K562 (cell line): ENCODE results near the gene AHNAK. TPM values are rescaled to one million over a fixed set of nuclear protein-coding genes. Genes with fewer than 3 reads are reported as not detected.

Experiments used
- ATAC-seq: fragments of 200-7000 bp; cut with Tn5 transposase; 3 replicates; pipeline ENCODE4 v1.9.1; 2020; ENCODE audit warnings: moderate library complexity
- BruUV-seq: library from RNA; stranded (reverse); fragments of 400-500 nt; replicated peaks from 2 replicates; lab custom pipeline; 2021; lab: Mats Ljungman, UMichigan
- CTCF ChIA-PET: fragments of 300-600 bp; formaldehyde crosslinking; extraction: SDS; loops from one replicate; lab custom pipeline; 2021; ENCODE audit warnings: low intra/inter-chr PET ratio; lab: Yijun Ruan, JAX
- POLR2A ChIA-PET: fragments of 300-600, 350-650 bp; sonication (Branson Sonifier 250); formaldehyde crosslinking; extraction: SDS; loops from one replicate; lab custom pipeline; 2021; ENCODE audit warnings: antibody characterized with exemption, inconsistent platforms; lab: Yijun Ruan, JAX
- DNase-seq, 4 experiments: peaks; one replicate each; pipeline versions ENCODE4 v3.0.0 to v3.0.0-alpha.2; 2011 to 2018; ENCODE audit warnings: low spot score in 3 of 4, mixed read lengths in 3 of 4; ENCODE audit errors: extremely low read depth in 1 of 4
- FAIRE-seq: peaks from 2 replicates; lab custom pipeline; 2011; peaks lifted over from hg19 to GRCh38; lab: Jason Lieb, UNC
- H2AFZ ChIP-seq: 2 replicates; pipeline ENCODE4 v1.6.0; 2011; ENCODE audit warnings: low read depth, low read length, control low read depth, inconsistent platforms
- H3K27ac ChIP-seq: fragments of 200-600 bp; 3 replicates; pipeline ENCODE4 v1.8.0; 2011; ENCODE audit warnings: low read depth, mild to moderate bottlenecking, control low read depth, inconsistent platforms, low read length, moderate library complexity, mixed read lengths; ENCODE audit errors: extremely low read depth
- H3K27me3 ChIP-seq, 2 experiments: fragments of 300-600 bp in 1 of 2; 2 replicates in 1 of 2; 3 replicates in 1 of 2; pipeline versions ENCODE4 v1.6.0 to v1.8.0; 2011; ENCODE audit warnings: inconsistent platforms in 2 of 2, low read length in 2 of 2, mild to moderate bottlenecking in 1 of 2, mixed read lengths in 1 of 2, moderate library complexity in 1 of 2; ENCODE audit not compliant: control insufficient read depth in 2 of 2, insufficient read depth in 2 of 2
- H3K36me3 ChIP-seq: fragments of 300-600 bp; 3 replicates; pipeline ENCODE4 v1.8.0; 2011; ENCODE audit warnings: mild to moderate bottlenecking, low read length, inconsistent platforms; ENCODE audit not compliant: control insufficient read depth, insufficient read depth
- H3K4me1 ChIP-seq, 2 experiments: fragments of 200-600 bp in 1 of 2; replicated peaks in 1 of 2; 2 replicates in 1 of 2; 3 replicates in 1 of 2; pipeline versions ENCODE4 v1.5.1 to v1.8.0; 2011; ENCODE audit warnings: inconsistent platforms in 2 of 2, low read length in 2 of 2, mild to moderate bottlenecking in 1 of 2, mixed read lengths in 1 of 2, moderate library complexity in 1 of 2; ENCODE audit not compliant: control insufficient read depth in 2 of 2, insufficient read depth in 2 of 2
- H3K4me2 ChIP-seq: 2 replicates; pipeline ENCODE4 v1.6.1; 2011; ENCODE audit warnings: low read length, control low read depth, inconsistent platforms, mixed read lengths; ENCODE audit not compliant: insufficient read depth
- H3K4me3 ChIP-seq: fragments of 200-600 bp; sonication (generic), shearing (Covaris generic); 2 replicates; pipeline ENCODE4 v1.5.1; 2016; ENCODE audit warnings: control low read depth, inconsistent platforms
- H3K79me2 ChIP-seq: fragments of 200-600 bp; 3 replicates; pipeline ENCODE4 v1.8.0; 2011; ENCODE audit warnings: low read length, inconsistent platforms; ENCODE audit not compliant: control insufficient read depth, insufficient read depth
- H3K9ac ChIP-seq, 2 experiments: 2 replicates each; pipeline versions ENCODE4 v1.6.0 to v1.6.1; 2011; ENCODE audit warnings: low read depth in 2 of 2, low read length in 2 of 2, control low read depth in 1 of 2, inconsistent platforms in 1 of 2, mild to moderate bottlenecking in 1 of 2, mixed read lengths in 1 of 2; ENCODE audit not compliant: insufficient read depth in 1 of 2
- H3K9me1 ChIP-seq: one replicate; pipeline ENCODE4 v1.6.0; 2011; ENCODE audit warnings: inconsistent platforms, mild to moderate bottlenecking, low read length, moderate library complexity; ENCODE audit not compliant: control insufficient read depth, insufficient read depth
- H3K9me3 ChIP-seq: replicated peaks from 2 replicates; pipeline ENCODE4 v1.5.1; 2011; ENCODE audit warnings: low read depth, low read length, inconsistent platforms; ENCODE audit not compliant: control insufficient read depth, insufficient read depth
- H4K20me1 ChIP-seq: replicated peaks from 2 replicates; pipeline ENCODE4 v1.6.1; 2011; ENCODE audit warnings: low read length, inconsistent platforms, mixed read lengths; ENCODE audit not compliant: control insufficient read depth, insufficient read depth
- ADNP ChIP-seq: fragments of 200-800 bp; sonication (Bioruptor generic); IDR thresholded peaks from 2 replicates; pipeline ENCODE4 v1.6.1; 2016; ENCODE audit warnings: missing genetic modification characterization, missing compliant biosample characterization
- ARID3B ChIP-seq: fragments of 250-450 bp; sonication (Bioruptor Pico); IDR thresholded peaks from 2 replicates; pipeline ENCODE4 v1.4.0; 2020; ENCODE audit warnings: borderline replicate concordance
- BCOR ChIP-seq: fragments of 450-650 bp; IDR thresholded peaks from 2 replicates; pipeline ENCODE4 v1.6.1; 2016
- FOXJ3 ChIP-seq: sonication (generic); formaldehyde crosslinking; IDR thresholded peaks from 2 replicates; pipeline ENCODE4 v1.4.0; 2020; ENCODE audit warnings: mild to moderate bottlenecking, missing genetic modification reagents
- GABPB2 ChIP-seq: fragments of 250-450 bp; sonication (Bioruptor Pico); conservative IDR thresholded peaks from 2 replicates; pipeline ENCODE4 v1.5.1; 2021; ENCODE audit warnings: mild to moderate bottlenecking
- KDM1A ChIP-seq, 2 experiments: fragments of 450-650 bp; IDR thresholded peaks; 2 replicates each; pipeline ENCODE4 v1.6.1; 2016; ENCODE audit warnings: mild to moderate bottlenecking in 2 of 2
- MTF1 ChIP-seq: fragments of 250-450 bp; sonication (Bioruptor Pico); IDR thresholded peaks from 2 replicates; pipeline ENCODE4 v1.9.0; 2021; ENCODE audit warnings: moderate library complexity, mild to moderate bottlenecking, inconsistent platforms, borderline replicate concordance
- NFE2L1 ChIP-seq: fragments of 450-650 bp; IDR thresholded peaks from 2 replicates; pipeline ENCODE4 v1.6.1; 2016; ENCODE audit warnings: missing genetic modification characterization, low read depth, mild to moderate bottlenecking, missing compliant biosample characterization, moderate library complexity, borderline replicate concordance
- PTTG1 ChIP-seq: fragments of 450-650 bp; IDR thresholded peaks from 2 replicates; pipeline ENCODE4 v1.6.1; 2016; ENCODE audit warnings: low read depth, mild to moderate bottlenecking, missing genetic modification characterization, missing compliant biosample characterization
- PURB ChIP-seq: sonication (generic); formaldehyde crosslinking; IDR thresholded peaks from 2 replicates; pipeline ENCODE4 v1.9.0; 2021; ENCODE audit warnings: low read depth, mild to moderate bottlenecking, missing genetic modification reagents
- RBM25 ChIP-seq: fragments of 200-400 bp; formaldehyde crosslinking; IDR thresholded peaks from 2 replicates; pipeline ENCODE4 v1.6.1; 2018; ENCODE audit warnings: low read length, low read depth, moderate library complexity; ENCODE audit not compliant: severe bottlenecking
- RFX7 ChIP-seq: fragments of 250-450 bp; sonication (Bioruptor Pico); IDR thresholded peaks from 2 replicates; pipeline ENCODE4 v1.5.1; 2021; ENCODE audit warnings: mild to moderate bottlenecking
- WGBS: fragments of 100-300 bp; shearing (Covaris generic); methylation state at CpG from one replicate; pipeline ENCODE4 v1.1.6; 2016; ENCODE audit warnings: low coverage, mixed read lengths; ENCODE audit not compliant: insufficient coverage; ENCODE audit errors: missing lambda C conversion rate; 5-methylcytosine and 5-hydroxymethylcytosine counted together
- in situ Hi-C: fragments of 300-500 bp; cut with MboI; formaldehyde crosslinking; loops from 4 replicates; pipeline ENCODE4 v1.15.0; 2018; ENCODE audit warnings: inconsistent platforms, mixed read lengths
- intact Hi-C: fragments of 100-400 bp; cut with micrococcal nuclease; formaldehyde crosslinking; loops from 2 replicates; pipeline ENCODE4 v1.14.2; 2022
- polyA plus RNA-seq, 8 experiments: library from polyadenylated mRNA; depleted of rRNA in 4 of 8; stranded (reverse) in 5 of 8; unstranded in 3 of 8; fragments of >200 nt; fragmentation: Nextera tagmentation in 2 of 8; fragmentation: Illumina TruSeq in 1 of 8; extraction: Ambion mirVana in 2 of 8; extraction: Trizol in 1 of 8; gene quantifications; 2 replicates each; pipeline versions ENCODE4 v1.2.1 to v1.2.3, GENCODE V29; 2011 to 2014; ENCODE audit warnings: inconsistent platforms in 1 of 8, missing spikeins in 1 of 8
- total RNA-seq, 7 experiments: library from RNA; depleted of rRNA in 6 of 7; stranded (reverse); fragments of >200 nt in 6 of 7; fragmentation: Illumina TruSeq in 2 of 7; extraction: Trizol in 2 of 7; gene quantifications; 2 replicates each; pipeline versions ENCODE4 v1.2.1 to v1.2.3, GENCODE V29; 2011 to 2021; ENCODE audit warnings: low replicate concordance in 1 of 7

The AHNAK gene
- total and polyA plus RNA-seq, 9 of the 15 experiments (the other 6 are each of a cell fraction or from before 2014, with no cell fraction given), result 1.5 to 89.7 (median 45.0) TPM

- Histone ChIP-seq H3K4me2 (no peak overlapping the region), H4K20me1 (no peaks in the 10 kb centered on the region), H3K9me3 (no peaks in the 10 kb centered on the region), H2AFZ (peak overlapping the region; percentile 34; the same call in 1 of the 2 replicates), H3K79me2 (no peaks in the 10 kb centered on the region), H3K4me3 (no peak overlapping the region), H3K36me3 (no peaks in the 10 kb centered on the region), H3K27ac (no peak overlapping the region), H3K4me1 (peaks cover 33 to 35% of the 10 kb centered on the region in 2 experiments), H3K9ac (peak overlapping the region in 1 of 2 experiments; percentile 75; a peak in 2 of 4 replicates), H3K9me1 (no peaks in the 10 kb centered on the region), H3K27me3 (no peaks in the 10 kb centered on the region)
- intact Hi-C loops (loop anchor here (10.0 kb wide), 1 partner anchor 83 kb away; no protein-coding TSS in a partner anchor), in situ Hi-C loops (loop anchor here (5.0 kb wide), 1 partner anchor 135 kb away; no protein-coding TSS in a partner anchor)
- POLR2A ChIA-PET, result interaction anchor here (0.7 to 1.4 kb wide), 3 partner anchors 14 to 46 kb away, joined by 3 read pairs; no protein-coding TSS in a partner anchor
- CTCF ChIA-PET, result no interaction called here
- FAIRE-seq (no peak), ATAC-seq (no peak)
- TF ChIP-seq PURB (CRISPR knock-in tag), result no peak
- no peak for TF ChIP-seq GABPB2
- TF ChIP-seq RFX7 (CRISPR knock-in tag), result no peak
- TF ChIP-seq NFE2L1, result no peak
- TF ChIP-seq, all 486 proteins: peak for 0
- BruUV-seq, result no TSS peak
- WGBS, result 33% methylated on average over 7 of the region's 7 CpGs
- no peak for DNase-seq
Measured at GRCh38 chr11:62421996-62422395, 124.6 kb downstream of the AHNAK start.

- TF ChIP-seq ADNP (tag) (0 out of 2 replicates have a peak, but pooled peaks have one; percentile 38), MTF1 (no peak), FOXJ3 (CRISPR knock-in tag) (no peak), PTTG1 (tag) (no peak), BCOR (peak; percentile 57), ARID3B (CRISPR knock-in tag) (no peak), RBM25 (peak; percentile 63), KDM1A (IDR thresholded peaks at IDR 0.05) (peak in 1 of 2 experiments; percentile 45; a peak in 1 of 4 replicates)
- POLR2A ChIA-PET, result interaction anchor here (0.9 to 1.2 kb wide), 2 partner anchors 36 to 122 kb away, joined by 3 read pairs; no protein-coding TSS in a partner anchor
- no peak for DNase-seq
- no peak overlapping the region for H3K9ac ChIP-seq
- intact Hi-C loops (loop anchor here (10.0 kb wide), 1 partner anchor 84 kb away; no protein-coding TSS in a partner anchor), in situ Hi-C loops (loop anchor here (5.0 kb wide), 1 partner anchor 136 kb away; no protein-coding TSS in a partner anchor)
- no peaks in the 10 kb centered on the region for H3K9me3 ChIP-seq
- no peak overlapping the region for H3K27ac ChIP-seq
- H3K36me3 ChIP-seq, result no peaks in the 10 kb centered on the region
- WGBS, result 93% methylated on average over 3 of the region's 3 CpGs
- no peak overlapping the region for H3K4me3 ChIP-seq
- no TSS peak for BruUV-seq
- no peak for ATAC-seq
- no peaks in the 10 kb centered on the region for H3K27me3 ChIP-seq
- CTCF ChIA-PET, result no interaction called here
- H2AFZ ChIP-seq, result peak overlapping the region; percentile 20; the same call in 1 of the 2 replicates
- no peaks in the 10 kb centered on the region for H4K20me1 ChIP-seq
- no peaks in the 10 kb centered on the region for H3K9me1 ChIP-seq
- H3K79me2 ChIP-seq, result no peaks in the 10 kb centered on the region
- no peak for FAIRE-seq
- H3K4me1 ChIP-seq, result peaks cover 30 to 33% of the 10 kb centered on the region in 2 experiments
- H3K4me2 ChIP-seq, result no peak overlapping the region
Measured at GRCh38 chr11:62420882-62421281, 125.7 kb downstream of the AHNAK start.
